ENCODE measurements around the gene ZC3H18. TPM values are rescaled to one million over a fixed set of nuclear protein-coding genes. Genes with fewer than 3 reads are reported as not detected.

Gene ZC3H18
- total RNA-seq, 1 experiment from 2014 or later = 57.8 TPM

DNA sequence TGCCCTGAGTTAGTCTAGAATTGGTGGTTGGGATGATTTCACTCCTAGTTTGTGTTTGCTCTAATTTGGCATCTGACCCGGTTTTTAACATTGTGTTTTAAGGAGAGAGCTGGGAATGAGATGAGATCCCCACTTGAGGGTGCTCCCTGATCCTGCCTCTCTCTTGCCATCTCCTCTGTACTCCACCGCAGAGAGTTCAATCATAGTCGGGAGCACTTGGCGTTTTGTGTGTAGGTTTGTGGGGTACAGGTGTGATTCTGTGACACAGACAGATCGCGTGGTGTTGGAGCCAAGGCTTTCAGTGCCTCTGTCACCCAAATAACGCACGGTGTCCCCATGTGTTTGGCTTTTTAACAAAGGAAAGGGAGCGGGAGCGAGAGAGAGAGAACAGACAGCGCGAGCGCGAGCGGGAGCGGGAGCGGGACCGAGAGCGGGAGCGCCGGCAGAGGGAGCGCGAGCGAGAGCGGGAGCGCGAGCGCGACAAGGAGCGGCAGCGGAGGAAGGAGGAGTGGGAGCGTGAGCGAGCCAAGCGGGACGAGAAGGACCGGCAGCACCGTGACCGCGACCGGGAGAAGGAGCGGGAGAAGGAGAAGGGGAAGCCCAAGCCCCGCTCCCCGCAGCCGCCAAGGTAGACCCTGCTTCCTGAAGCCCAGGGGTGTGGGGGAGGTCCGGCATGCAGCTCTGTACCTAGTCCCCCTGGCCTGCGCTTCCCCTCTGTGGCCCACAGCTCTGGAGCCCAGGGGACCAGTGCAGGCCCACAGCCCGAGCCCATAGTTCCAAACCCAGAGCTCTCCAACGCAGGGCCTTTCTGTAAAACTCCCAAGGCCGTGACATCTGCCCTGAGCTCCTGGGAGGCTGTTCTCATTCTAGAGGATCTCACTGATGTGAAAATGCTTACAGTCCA, 41.0 kb downstream of the ZC3H18 start:
- Histone ChIP-seq H3K4me3 (replicated peaks in 1 of 2; ENCODE audit: low read depth in 1 of 2, low read length in 2 of 2) (no peak overlapping the region), H3K27ac (ENCODE audit: low read depth, low read length) (no peak overlapping the region), H2AFZ (ENCODE audit: low read depth, low read length, poor library complexity, severe bottlenecking) (no peak overlapping the region), H3K9me2 (ENCODE audit: insufficient read depth) (no peaks in the 10 kb centered on the region), H3K79me2 (ENCODE audit: insufficient read depth, low read length) (peaks cover 58% of the 10 kb centered on the region), H3K9me3 (ENCODE audit: control insufficient read depth in 1 of 2, insufficient read depth in 1 of 2, low read depth in 1 of 2, low read length in 2 of 2) (no peaks in the 10 kb centered on the region), H3K4me1 (ENCODE audit: control insufficient read depth in 1 of 2, insufficient read depth in 2 of 2, low read length in 2 of 2) (no peaks in the 10 kb centered on the region), H3K4me2 (ENCODE audit: low read length) (no peak overlapping the region), H3K9ac (ENCODE audit: low read length) (no peak overlapping the region), H4K20me1 (ENCODE audit: insufficient read depth) (peaks cover 9% of the 10 kb centered on the region; the same call in 1 of the 2 replicates), H3K27me3 (ENCODE audit: insufficient read depth, low read length) (no peaks in the 10 kb centered on the region), H3K36me3 (ENCODE audit: control insufficient read depth in 1 of 2, insufficient read depth in 2 of 2, low read length in 2 of 2) (peaks cover 23 to 55% of the 10 kb centered on the region in 2 experiments; a peak in 3 of 4 replicates)
- intact Hi-C loops (cut with micrococcal nuclease) = no loop called here
- TF ChIP-seq, protein P1, sequence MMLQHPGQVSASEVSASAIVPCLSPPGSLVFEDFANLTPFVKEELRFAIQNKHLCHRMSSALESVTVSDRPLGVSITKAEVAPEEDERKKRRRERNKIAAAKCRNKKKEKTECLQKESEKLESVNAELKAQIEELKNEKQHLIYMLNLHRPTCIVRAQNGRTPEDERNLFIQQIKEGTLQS (IDR thresholded peaks at IDR 0.05) = no peak
- TF ChIP-seq POLR2A (IDR thresholded peaks at IDR 0.05; ENCODE audit: borderline replicate concordance, extremely low read depth, insufficient read depth, insufficient read length) (no peak), TCF7L2 (IDR thresholded peaks at IDR 0.05; ENCODE audit: borderline replicate concordance, extremely low read depth, insufficient read depth, insufficient read length) (no peak), YY1 (IDR thresholded peaks at IDR 0.05; ENCODE audit: extremely low read depth, insufficient replicate concordance, low read depth, low read length) (no peak), JUND (IDR thresholded peaks at IDR 0.05) (no peak), POLR2AphosphoS5 (IDR thresholded peaks at IDR 0.05; ENCODE audit: low read depth, low read length) (no peak), EZH2phosphoT487 (IDR thresholded peaks at IDR 0.05; ENCODE audit: borderline replicate concordance) (no peak), ZNF274 (IDR thresholded peaks at IDR 0.05; ENCODE audit: low read depth, low read length) (no peak), SP1 (IDR thresholded peaks at IDR 0.05; ENCODE audit: low read depth) (no peak), CBX3 (IDR thresholded peaks at IDR 0.05; ENCODE audit: low read depth) (no peak), CEBPB (IDR thresholded peaks at IDR 0.05; ENCODE audit: low read depth) (no peak), EZH2 (IDR thresholded peaks at IDR 0.05) (no peak)
- TF ChIP-seq, protein P2, sequence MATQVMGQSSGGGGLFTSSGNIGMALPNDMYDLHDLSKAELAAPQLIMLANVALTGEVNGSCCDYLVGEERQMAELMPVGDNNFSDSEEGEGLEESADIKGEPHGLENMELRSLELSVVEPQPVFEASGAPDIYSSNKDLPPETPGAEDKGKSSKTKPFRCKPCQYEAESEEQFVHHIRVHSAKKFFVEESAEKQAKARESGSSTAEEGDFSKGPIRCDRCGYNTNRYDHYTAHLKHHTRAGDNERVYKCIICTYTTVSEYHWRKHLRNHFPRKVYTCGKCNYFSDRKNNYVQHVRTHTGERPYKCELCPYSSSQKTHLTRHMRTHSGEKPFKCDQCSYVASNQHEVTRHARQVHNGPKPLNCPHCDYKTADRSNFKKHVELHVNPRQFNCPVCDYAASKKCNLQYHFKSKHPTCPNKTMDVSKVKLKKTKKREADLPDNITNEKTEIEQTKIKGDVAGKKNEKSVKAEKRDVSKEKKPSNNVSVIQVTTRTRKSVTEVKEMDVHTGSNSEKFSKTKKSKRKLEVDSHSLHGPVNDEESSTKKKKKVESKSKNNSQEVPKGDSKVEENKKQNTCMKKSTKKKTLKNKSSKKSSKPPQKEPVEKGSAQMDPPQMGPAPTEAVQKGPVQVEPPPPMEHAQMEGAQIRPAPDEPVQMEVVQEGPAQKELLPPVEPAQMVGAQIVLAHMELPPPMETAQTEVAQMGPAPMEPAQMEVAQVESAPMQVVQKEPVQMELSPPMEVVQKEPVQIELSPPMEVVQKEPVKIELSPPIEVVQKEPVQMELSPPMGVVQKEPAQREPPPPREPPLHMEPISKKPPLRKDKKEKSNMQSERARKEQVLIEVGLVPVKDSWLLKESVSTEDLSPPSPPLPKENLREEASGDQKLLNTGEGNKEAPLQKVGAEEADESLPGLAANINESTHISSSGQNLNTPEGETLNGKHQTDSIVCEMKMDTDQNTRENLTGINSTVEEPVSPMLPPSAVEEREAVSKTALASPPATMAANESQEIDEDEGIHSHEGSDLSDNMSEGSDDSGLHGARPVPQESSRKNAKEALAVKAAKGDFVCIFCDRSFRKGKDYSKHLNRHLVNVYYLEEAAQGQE (IDR thresholded peaks at IDR 0.05; ENCODE audit: low read depth) = no peak
- TF ChIP-seq, protein P3, sequence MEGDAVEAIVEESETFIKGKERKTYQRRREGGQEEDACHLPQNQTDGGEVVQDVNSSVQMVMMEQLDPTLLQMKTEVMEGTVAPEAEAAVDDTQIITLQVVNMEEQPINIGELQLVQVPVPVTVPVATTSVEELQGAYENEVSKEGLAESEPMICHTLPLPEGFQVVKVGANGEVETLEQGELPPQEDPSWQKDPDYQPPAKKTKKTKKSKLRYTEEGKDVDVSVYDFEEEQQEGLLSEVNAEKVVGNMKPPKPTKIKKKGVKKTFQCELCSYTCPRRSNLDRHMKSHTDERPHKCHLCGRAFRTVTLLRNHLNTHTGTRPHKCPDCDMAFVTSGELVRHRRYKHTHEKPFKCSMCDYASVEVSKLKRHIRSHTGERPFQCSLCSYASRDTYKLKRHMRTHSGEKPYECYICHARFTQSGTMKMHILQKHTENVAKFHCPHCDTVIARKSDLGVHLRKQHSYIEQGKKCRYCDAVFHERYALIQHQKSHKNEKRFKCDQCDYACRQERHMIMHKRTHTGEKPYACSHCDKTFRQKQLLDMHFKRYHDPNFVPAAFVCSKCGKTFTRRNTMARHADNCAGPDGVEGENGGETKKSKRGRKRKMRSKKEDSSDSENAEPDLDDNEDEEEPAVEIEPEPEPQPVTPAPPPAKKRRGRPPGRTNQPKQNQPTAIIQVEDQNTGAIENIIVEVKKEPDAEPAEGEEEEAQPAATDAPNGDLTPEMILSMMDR (IDR thresholded peaks at IDR 0.05 in 2 of 3, conservative IDR thresholded peaks at IDR 0.05 in 1 of 3; ENCODE audit: borderline replicate concordance in 1 of 3, insufficient read depth in 1 of 3, low read depth in 2 of 3, low read length in 2 of 3) = no peak
- TF ChIP-seq, protein P4, sequence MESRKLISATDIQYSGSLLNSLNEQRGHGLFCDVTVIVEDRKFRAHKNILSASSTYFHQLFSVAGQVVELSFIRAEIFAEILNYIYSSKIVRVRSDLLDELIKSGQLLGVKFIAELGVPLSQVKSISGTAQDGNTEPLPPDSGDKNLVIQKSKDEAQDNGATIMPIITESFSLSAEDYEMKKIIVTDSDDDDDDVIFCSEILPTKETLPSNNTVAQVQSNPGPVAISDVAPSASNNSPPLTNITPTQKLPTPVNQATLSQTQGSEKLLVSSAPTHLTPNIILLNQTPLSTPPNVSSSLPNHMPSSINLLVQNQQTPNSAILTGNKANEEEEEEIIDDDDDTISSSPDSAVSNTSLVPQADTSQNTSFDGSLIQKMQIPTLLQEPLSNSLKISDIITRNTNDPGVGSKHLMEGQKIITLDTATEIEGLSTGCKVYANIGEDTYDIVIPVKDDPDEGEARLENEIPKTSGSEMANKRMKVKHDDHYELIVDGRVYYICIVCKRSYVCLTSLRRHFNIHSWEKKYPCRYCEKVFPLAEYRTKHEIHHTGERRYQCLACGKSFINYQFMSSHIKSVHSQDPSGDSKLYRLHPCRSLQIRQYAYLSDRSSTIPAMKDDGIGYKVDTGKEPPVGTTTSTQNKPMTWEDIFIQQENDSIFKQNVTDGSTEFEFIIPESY (IDR thresholded peaks at IDR 0.05; ENCODE audit: extremely low read depth, insufficient replicate concordance, low read length) = no peak
- ChIA-PET POLR2A (no interaction called here), CTCF (interaction anchor here (0.6 kb wide), 1 partner anchor 78 kb away, joined by 3 read pairs; no protein-coding TSS in a partner anchor), RAD21 (ENCODE audit: low non-redundant PET in 1 of 2, low total read pairs in 2 of 2, uncharacterized antibody in 2 of 2, unreplicated experiment in 2 of 2) (no interaction called here)
- BruUV-seq (replicated peaks) = no TSS peak
- no peak for DNase-seq (ENCODE audit: low read depth, low spot score)
- ATAC-seq = no peak
